SU-DHL-6 (cell line): ENCODE data around the gene RAB3C.
"Not testable (repeated sequence)": the region's sequence is repeated elsewhere in the genome, so short reads cannot be mapped to it uniquely, and the experiment has no call there.

Experiments
- H2AFZ ChIP-seq: fragments of 200-600 bp; sonication (generic); 2 replicates; pipeline ENCODE4 v1.6.1; 2014; ENCODE audit warnings: low read depth, mild to moderate bottlenecking, moderate library complexity, mixed read lengths, antibody characterized with exemption, low read length; ENCODE audit not compliant: severe bottlenecking
- H3F3A ChIP-seq: fragments of 200-600 bp; shearing (Covaris generic); 2 replicates; pipeline ENCODE4 v1.6.0; 2016; ENCODE audit warnings: antibody characterized with exemption, mild to moderate bottlenecking; ENCODE audit not compliant: insufficient read depth
- H3K27ac ChIP-seq: fragments of 200-600 bp; sonication (generic); 2 replicates; pipeline ENCODE4 v1.5.1; 2016; ENCODE audit warnings: low read depth, mild to moderate bottlenecking, low read length, moderate library complexity, mixed read lengths
- H3K27me3 ChIP-seq: fragments of 200-600 bp; sonication (generic), shearing (Covaris generic); 2 replicates; pipeline ENCODE4 v1.6.0; 2014; ENCODE audit warnings: mild to moderate bottlenecking, low read length
- H3K36me3 ChIP-seq: fragments of 200-600 bp; sonication (generic); 2 replicates; pipeline ENCODE4 v1.6.1; 2014; ENCODE audit warnings: mild to moderate bottlenecking, low read length, mixed read lengths
- H3K4me2 ChIP-seq: fragments of 300-600, 200-600 bp; shearing (Covaris generic), sonication (generic); 2 replicates; pipeline ENCODE4 v1.6.0; 2014; ENCODE audit warnings: low read length, low read depth, mild to moderate bottlenecking; ENCODE audit not compliant: poor library complexity, severe bottlenecking
- H3K4me3 ChIP-seq: fragments of 200-600 bp; sonication (generic); 2 replicates; pipeline ENCODE4 v1.5.1; 2014; ENCODE audit warnings: antibody characterized with exemption, low read length, mild to moderate bottlenecking, mixed read lengths; ENCODE audit not compliant: insufficient read depth, poor library complexity, severe bottlenecking
- H3K79me2 ChIP-seq: fragments of 200-600 bp; sonication (generic); 2 replicates; pipeline ENCODE4 v1.6.1; 2014; ENCODE audit warnings: mild to moderate bottlenecking, low read length, moderate library complexity; ENCODE audit not compliant: insufficient read depth
- H3K9ac ChIP-seq: fragments of 200-600 bp; sonication (generic); 2 replicates; pipeline ENCODE4 v1.7.0; 2014; ENCODE audit warnings: mild to moderate bottlenecking, low read length
- H3K9me2 ChIP-seq: fragments of 200-600 bp; sonication (generic); replicated peaks from 2 replicates; pipeline ENCODE4 v1.6.1; 2014; ENCODE audit warnings: low read length; ENCODE audit not compliant: insufficient read depth
- H3K9me3 ChIP-seq: fragments of 200-600 bp; sonication (generic); 2 replicates; pipeline ENCODE4 v1.6.1; 2014; ENCODE audit warnings: low read length, mixed read lengths; ENCODE audit not compliant: insufficient read depth
- H4K20me1 ChIP-seq: fragments of 200-600 bp; sonication (generic); 2 replicates; pipeline ENCODE4 v1.6.1; 2014; ENCODE audit warnings: low read depth, mild to moderate bottlenecking, antibody characterized with exemption, low read length, moderate library complexity, mixed read lengths
- CTCF ChIP-seq: fragments of 200-600 bp; sonication (generic); IDR thresholded peaks from one replicate; pipeline ENCODE4 v1.5.1; 2017; ENCODE audit warnings: antibody characterized with exemption, mild to moderate bottlenecking, low read length, moderate library complexity; ENCODE audit not compliant: insufficient read depth, poor library complexity, severe bottlenecking
- EZH2phosphoT487 ChIP-seq: fragments of 200-600 bp; sonication (generic), shearing (Covaris generic); conservative IDR thresholded peaks from 2 replicates; pipeline ENCODE4 v1.6.1; 2018; ENCODE audit warnings: mild to moderate bottlenecking, antibody characterized with exemption, low read length, moderate library complexity, mixed read lengths

RAB3C gene

DNA sequence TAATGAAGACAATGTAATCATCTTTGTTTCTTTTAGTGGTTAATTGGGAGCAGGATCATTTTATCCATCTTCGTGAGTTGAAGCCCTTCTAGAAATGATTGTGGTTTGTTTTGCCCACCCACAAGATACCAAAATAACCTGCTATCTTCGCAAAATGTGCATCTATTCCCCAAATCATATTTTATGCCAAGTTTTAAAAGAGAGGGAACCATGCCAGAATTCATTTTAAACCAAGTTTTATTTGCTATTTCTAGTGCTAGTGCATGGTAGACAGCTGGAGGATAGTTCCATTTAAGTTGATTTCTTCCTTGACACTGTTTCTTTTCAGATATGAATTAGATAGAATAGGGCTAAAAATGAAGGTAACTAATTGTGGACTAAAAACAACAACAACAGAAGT is 104.2 kb downstream of the RAB3C start:
- H3K27me3 ChIP-seq: no peaks in the 10 kb centered on the region
- no peak for TF ChIP-seq CTCF
- TF ChIP-seq EZH2phosphoT487: no peak

DNA sequence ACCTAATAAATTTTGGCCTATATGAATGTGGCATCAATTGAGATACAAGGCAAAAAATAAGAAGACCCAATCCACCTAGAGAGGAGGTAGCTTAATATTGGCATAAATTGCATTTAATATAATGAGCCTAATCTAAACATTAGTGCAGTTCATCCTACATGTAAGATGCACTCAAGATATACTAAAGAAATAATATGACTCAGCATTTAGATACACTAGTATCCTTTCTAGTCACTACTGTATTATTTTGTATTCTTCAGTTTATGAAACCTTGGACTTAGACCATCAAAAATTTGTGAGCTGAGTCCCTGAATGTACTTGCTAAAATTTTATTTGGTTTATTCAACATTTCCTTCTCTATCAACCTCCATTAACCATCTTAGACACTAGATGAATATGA is 104.7 kb downstream of the RAB3C start:
- H3K4me3 ChIP-seq: no peak overlapping the region
- H3K79me2 ChIP-seq: no peaks in the 10 kb centered on the region
- H3K9me3 ChIP-seq: no peaks in the 10 kb centered on the region
- no peaks in the 10 kb centered on the region for H3K27me3 ChIP-seq
- H3K4me2 ChIP-seq: no peak overlapping the region
- no peaks in the 10 kb centered on the region for H3F3A ChIP-seq
- TF ChIP-seq EZH2phosphoT487 (no peak), CTCF (no peak)
- no peaks in the 10 kb centered on the region for H3K9me2 ChIP-seq
- H2AFZ ChIP-seq: no peak overlapping the region
- H3K27ac ChIP-seq: no peak overlapping the region
- no peaks in the 10 kb centered on the region for H4K20me1 ChIP-seq
- H3K36me3 ChIP-seq: no peaks in the 10 kb centered on the region
- no peak overlapping the region for H3K9ac ChIP-seq

More for the DNA sequence above, 104.2 kb downstream of the RAB3C start:
- no peak overlapping the region for H3K9ac ChIP-seq
- no peaks in the 10 kb centered on the region for H3K9me3 ChIP-seq
- H3K9me2 ChIP-seq: no peaks in the 10 kb centered on the region
- H4K20me1 ChIP-seq: no peaks in the 10 kb centered on the region
- H3K4me2 ChIP-seq: no peak overlapping the region
- H3K27ac ChIP-seq: no peak overlapping the region
- H3K36me3 ChIP-seq: no peaks in the 10 kb centered on the region
- H3F3A ChIP-seq: no peaks in the 10 kb centered on the region
- H2AFZ ChIP-seq: no peak overlapping the region
- H3K4me3 ChIP-seq: no peak overlapping the region
- no peaks in the 10 kb centered on the region for H3K79me2 ChIP-seq

GRCh38 chr5:58699088-58699761 is 116.3 kb downstream of the RAB3C start:
- H3K9ac ChIP-seq, H3K27ac ChIP-seq, H3K4me3 ChIP-seq, H3K36me3 ChIP-seq, H4K20me1 ChIP-seq, H3K9me3 ChIP-seq, H3F3A ChIP-seq, H3K9me2 ChIP-seq, H3K79me2 ChIP-seq, H2AFZ ChIP-seq, H3K27me3 ChIP-seq, H3K4me2 ChIP-seq: not testable (repeated sequence)

DNA sequence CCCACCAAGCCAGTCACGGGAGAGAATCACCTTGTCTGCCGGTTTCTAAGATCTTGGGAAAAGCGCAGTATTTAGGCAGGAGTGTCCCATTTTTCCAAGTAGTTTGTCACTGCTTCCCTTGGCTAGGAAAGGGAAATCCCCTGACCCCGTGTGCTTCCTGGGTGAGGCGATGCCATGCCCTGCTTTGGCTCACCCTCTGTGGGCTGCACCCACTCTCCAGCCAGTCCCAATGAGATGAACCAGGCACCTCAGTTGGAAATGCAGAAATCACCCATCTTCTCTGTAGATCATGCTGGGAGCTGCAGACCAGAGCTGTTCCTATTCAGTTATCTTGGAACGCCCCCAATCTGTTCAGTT is 116.9 kb downstream of the RAB3C start:
- Histone ChIP-seq H3K4me2 (no peak overlapping the region), H3K79me2 (no peaks in the 10 kb centered on the region), H3K9me3 (no peaks in the 10 kb centered on the region), H3K36me3 (no peaks in the 10 kb centered on the region), H3K4me3 (no peak overlapping the region), H3K27me3 (no peaks in the 10 kb centered on the region), H3K9me2 (no peaks in the 10 kb centered on the region), H4K20me1 (no peaks in the 10 kb centered on the region), H3K9ac (no peak overlapping the region), H3K27ac (no peak overlapping the region), H3F3A (no peaks in the 10 kb centered on the region), H2AFZ (no peak overlapping the region)
- TF ChIP-seq EZH2phosphoT487 (no peak), CTCF (no peak)
